ENCODE measurements around the gene HOXB13. TPM values are rescaled to one million over a fixed set of nuclear protein-coding genes. Genes with fewer than 3 reads are reported as not detected.

Gene HOXB13
- total and polyA plus RNA-seq, 2 of the 13 experiments (the other 11 are each of a cell fraction or from before 2014, with no cell fraction given), result not detected

- TF ChIP-seq ARID4A (CRISPR knock-in tag; IDR thresholded peaks at IDR 0.05; ENCODE audit: borderline replicate concordance), result no peak
- TF ChIP-seq ZNF446 (CRISPR knock-in tag; IDR thresholded peaks at IDR 0.05), result no peak
- TF ChIP-seq ZSCAN31 (CRISPR knock-in tag; IDR thresholded peaks at IDR 0.05; ENCODE audit: low read depth), result no peak
- TF ChIP-seq THAP9 (CRISPR knock-in tag; IDR thresholded peaks at IDR 0.05; ENCODE audit: borderline replicate concordance), result no peak
- TF ChIP-seq KDM5B (CRISPR knock-in tag; IDR thresholded peaks at IDR 0.05; ENCODE audit: borderline replicate concordance), result peak; percentile 64; the same call in 1 of the 2 replicates
- TF ChIP-seq TBX2 (CRISPR knock-in tag; IDR thresholded peaks at IDR 0.05; ENCODE audit: borderline replicate concordance), result 0 out of 2 replicates have a peak, but pooled peaks have one; percentile 15
- no peak; the same call in 1 of the 2 replicates for TF ChIP-seq AHDC1 (CRISPR knock-in tag; IDR thresholded peaks at IDR 0.05; ENCODE audit: borderline replicate concordance)
- TF ChIP-seq NR3C1 (CRISPR knock-in tag; IDR thresholded peaks at IDR 0.05), result no peak
- no peak for TF ChIP-seq ZKSCAN8 (CRISPR knock-in tag; IDR thresholded peaks at IDR 0.05; ENCODE audit: borderline replicate concordance)
- TF ChIP-seq ZNF367 (CRISPR knock-in tag; IDR thresholded peaks at IDR 0.05; ENCODE audit: borderline replicate concordance), result no peak
- no peak for TF ChIP-seq HMG20B (CRISPR knock-in tag; conservative IDR thresholded peaks at IDR 0.05)
- no peak for TF ChIP-seq TAF15 (IDR thresholded peaks at IDR 0.05; ENCODE audit: low read depth, low read length, poor library complexity, severe bottlenecking)
Measured at GRCh38 chr17:48678141-48678971, 50.2 kb downstream of the HOXB13 start (continued).

Data from HepG2 (cell line).